Endothelial cell (in vitro differentiated cells): ENCODE measurements around the gene PRRG3. TPM values are rescaled to one million over a fixed set of nuclear protein-coding genes. Genes with fewer than 3 reads are reported as not detected.

Source experiments
- DNase-seq: peaks from one replicate; pipeline ENCODE4 v3.0.0; 2021; ENCODE audit warnings: low spot score
- H3K27ac Mint-ChIP-seq: one replicate; pipeline ENCODE4 v1.8.0; 2021; ENCODE audit warnings: mixed read lengths, inconsistent platforms; ENCODE audit not compliant: unreplicated experiment
- H3K27me3 Mint-ChIP-seq: one replicate; pipeline ENCODE4 v1.8.0; 2021; ENCODE audit warnings: mild to moderate bottlenecking, moderate library complexity, mixed read lengths, inconsistent platforms; ENCODE audit not compliant: unreplicated experiment
- H3K36me3 Mint-ChIP-seq: one replicate; pipeline ENCODE4 v1.8.0; 2021; ENCODE audit warnings: mild to moderate bottlenecking, low read depth, mixed read lengths, inconsistent platforms; ENCODE audit not compliant: unreplicated experiment
- H3K4me1 Mint-ChIP-seq: one replicate; pipeline ENCODE4 v1.8.0; 2021; ENCODE audit warnings: mild to moderate bottlenecking, mixed read lengths, inconsistent platforms; ENCODE audit not compliant: unreplicated experiment
- H3K4me3 Mint-ChIP-seq: one replicate; pipeline ENCODE4 v1.8.0; 2021; ENCODE audit warnings: mild to moderate bottlenecking, mixed read lengths, inconsistent platforms; ENCODE audit not compliant: unreplicated experiment
- H3K9me3 Mint-ChIP-seq: one replicate; pipeline ENCODE4 v1.8.0; 2021; ENCODE audit warnings: mixed read lengths, inconsistent platforms; ENCODE audit not compliant: unreplicated experiment
- CTCF ChIP-seq: fragments of 200-600 bp; sonication (generic); IDR thresholded peaks from one replicate; pipeline ENCODE4 v1.5.0; 2021; ENCODE audit warnings: antibody characterized with exemption; ENCODE audit not compliant: unreplicated experiment
- total RNA-seq: library from RNA; stranded (reverse); fragmentation: NEBNext Ultra II Directional; extraction: Animal tissue kit (Norgen Biotek cat#: 25700); gene quantifications from one replicate; pipeline ENCODE4 v1.2.1, GENCODE V29; 2021; ENCODE audit not compliant: unreplicated experiment

The PRRG3 gene
- total RNA-seq, 1 donor from 2014 or later = 3.7 TPM

GRCh38 chrX:151754047-151754429 is 58.8 kb downstream of the PRRG3 start:
- no peak for DNase-seq
- TF ChIP-seq CTCF = no peak
- H3K4me1 Mint-ChIP-seq = peaks cover 6% of the 10 kb centered on the region
- no peak overlapping the region for H3K4me3 Mint-ChIP-seq
- no peaks in the 10 kb centered on the region for H3K27me3 Mint-ChIP-seq
- no peak overlapping the region for H3K27ac Mint-ChIP-seq
- H3K9me3 Mint-ChIP-seq = no peaks in the 10 kb centered on the region
- H3K36me3 Mint-ChIP-seq = no peaks in the 10 kb centered on the region

GRCh38 chrX:151754641-151755215 is 59.5 kb downstream of the PRRG3 start:
- no peak overlapping the region for H3K4me3 Mint-ChIP-seq
- H3K27ac Mint-ChIP-seq = no peak overlapping the region
- H3K27me3 Mint-ChIP-seq = no peaks in the 10 kb centered on the region
- H3K36me3 Mint-ChIP-seq = no peaks in the 10 kb centered on the region
- H3K9me3 Mint-ChIP-seq = no peaks in the 10 kb centered on the region
- H3K4me1 Mint-ChIP-seq = no peaks in the 10 kb centered on the region
- DNase-seq = no peak
- no peak for TF ChIP-seq CTCF

Other genes starting within 250 kb of the PRRG3 start
- not detected for gene PASD1, start 131.8 kb upstream of the PRRG3 start, total RNA-seq
- gene FATE1, start 20.6 kb downstream of the PRRG3 start, total RNA-seq = not detected
- gene CNGA2, start 39.3 kb downstream of the PRRG3 start, total RNA-seq = not detected
- 0.23 TPM for gene MAGEA4, start 217.4 kb downstream of the PRRG3 start, total RNA-seq